Endothelial cell of umbilical vein (primary cell): ENCODE measurements around the gene CHRNE. TPM values are rescaled to one million over a fixed set of nuclear protein-coding genes. Genes with fewer than 3 reads are reported as not detected.
"Not testable (repeated sequence)": the region's sequence is repeated elsewhere in the genome, so short reads cannot be mapped to it uniquely, and the experiment has no call there.

ENCODE experiments used
- BruUV-seq: library from RNA; stranded (reverse); fragments of 400-500 nt; replicated peaks from 2 replicates; lab custom pipeline; 2021; lab: Mats Ljungman, UMichigan
- CTCF ChIA-PET: fragments of 300-600, 350-600 bp; sonication (Branson Sonifier 250); formaldehyde crosslinking; loops from one replicate; lab custom pipeline; 2021; ENCODE audit warnings: antibody characterized with exemption, inconsistent platforms; lab: Charles Lee
- POLR2A ChIA-PET: fragments of 300-600, 350-600 bp; sonication (Branson Sonifier 250); formaldehyde crosslinking; loops from one replicate; lab custom pipeline; 2021; ENCODE audit warnings: antibody characterized with exemption, inconsistent platforms; lab: Charles Lee
- DNase-seq: peaks from one replicate; pipeline ENCODE4 v3.0.0-alpha.2; 2011; ENCODE audit warnings: low read depth, low spot score
- FAIRE-seq: peaks from 2 replicates; lab custom pipeline; 2011; peaks lifted over from hg19 to GRCh38; lab: Jason Lieb, UNC
- H2AFZ ChIP-seq: 2 replicates; pipeline ENCODE4 v1.6.0; 2012; ENCODE audit warnings: low read depth, low read length, control low read depth, inconsistent platforms
- H3K27ac ChIP-seq: 2 replicates; pipeline ENCODE4 v1.5.1; 2011; ENCODE audit warnings: low read depth, mild to moderate bottlenecking, control low read depth, low read length, moderate library complexity; ENCODE audit not compliant: insufficient read depth
- H3K27me3 ChIP-seq, 2 experiments: 2 replicates each; pipeline versions ENCODE4 v1.6.0 to v1.6.1; 2011; ENCODE audit warnings: low read length in 2 of 2, mixed read lengths in 1 of 2; ENCODE audit not compliant: control insufficient read depth in 2 of 2, insufficient read depth in 2 of 2
- H3K36me3 ChIP-seq, 2 experiments: 2 replicates in 1 of 2; 3 replicates in 1 of 2; pipeline ENCODE4 v1.5.1; 2011; ENCODE audit warnings: low read length in 2 of 2, mild to moderate bottlenecking in 1 of 2, moderate library complexity in 1 of 2; ENCODE audit not compliant: control insufficient read depth in 2 of 2, insufficient read depth in 2 of 2; ENCODE audit errors: extremely low read depth in 1 of 2
- H3K4me1 ChIP-seq: 3 replicates; pipeline ENCODE4 v1.5.1; 2011; ENCODE audit warnings: mild to moderate bottlenecking, low read length; ENCODE audit not compliant: control insufficient read depth, insufficient read depth; ENCODE audit errors: extremely low read depth
- H3K4me2 ChIP-seq: 2 replicates; pipeline ENCODE4 v1.6.1; 2011; ENCODE audit warnings: low read length, control low read depth, mixed read lengths; ENCODE audit not compliant: insufficient read depth
- H3K4me3 ChIP-seq, 3 experiments: fragments of 200-600 bp in 1 of 3; sonication (generic), shearing (Covaris generic) in 1 of 3; replicated peaks in 1 of 3; 2 replicates each; pipeline ENCODE4 v1.5.1; 2011 to 2016; ENCODE audit warnings: control low read depth in 3 of 3, low read length in 3 of 3, mild to moderate bottlenecking in 2 of 3, inconsistent platforms in 1 of 3, low read depth in 1 of 3, moderate library complexity in 1 of 3; ENCODE audit not compliant: insufficient read depth in 1 of 3
- H3K79me2 ChIP-seq: 2 replicates; pipeline ENCODE4 v1.6.0; 2012; ENCODE audit warnings: low read length, inconsistent platforms; ENCODE audit not compliant: control insufficient read depth, insufficient read depth
- H3K9ac ChIP-seq: replicated peaks from 2 replicates; pipeline ENCODE3; 2011; ENCODE audit warnings: low read length, control low read depth; ENCODE audit not compliant: insufficient read depth; ENCODE audit errors: extremely low read depth
- H3K9me1 ChIP-seq: replicated peaks from 3 replicates; pipeline ENCODE4 v1.6.0; 2011; ENCODE audit warnings: mild to moderate bottlenecking, low read length; ENCODE audit not compliant: control insufficient read depth, insufficient read depth; ENCODE audit errors: extremely low read depth
- H3K9me3 ChIP-seq: replicated peaks from 2 replicates; pipeline ENCODE4 v1.5.1; 2012; ENCODE audit warnings: low read length, inconsistent platforms; ENCODE audit not compliant: control insufficient read depth, insufficient read depth
- H4K20me1 ChIP-seq: replicated peaks from 2 replicates; pipeline ENCODE3; 2011; ENCODE audit warnings: mild to moderate bottlenecking, low read length; ENCODE audit not compliant: control insufficient read depth, insufficient read depth; ENCODE audit errors: extremely low read depth
- EZH2 ChIP-seq: IDR thresholded peaks from 2 replicates; pipeline ENCODE4 v1.6.1; 2012; ENCODE audit warnings: borderline replicate concordance, low read depth, mild to moderate bottlenecking, moderate library complexity, low read length, inconsistent platforms; ENCODE audit not compliant: severe bottlenecking
- FOS ChIP-seq: IDR thresholded peaks from 2 replicates; pipeline ENCODE4 v1.6.1; 2011; ENCODE audit warnings: mild to moderate bottlenecking, low read length, moderate library complexity, borderline replicate concordance; ENCODE audit not compliant: insufficient read depth
- GATA2 ChIP-seq: IDR thresholded peaks from 2 replicates; pipeline ENCODE4 v1.7.0; 2011; ENCODE audit warnings: low read depth, mild to moderate bottlenecking, moderate library complexity, mixed read lengths, low read length; ENCODE audit not compliant: insufficient read length, insufficient read depth
- JUN ChIP-seq: IDR thresholded peaks from 2 replicates; pipeline ENCODE4 v1.6.1; 2011; ENCODE audit warnings: borderline replicate concordance, low read depth; ENCODE audit not compliant: insufficient read length, insufficient read depth
- MYC ChIP-seq: IDR thresholded peaks from one replicate; pipeline ENCODE4 v1.6.1; 2011; ENCODE audit warnings: mild to moderate bottlenecking, low read depth, low read length
- POLR2A ChIP-seq: IDR thresholded peaks from 2 replicates; pipeline ENCODE4 v1.6.1; 2012; ENCODE audit warnings: low read depth, mild to moderate bottlenecking, control low read depth, low read length
- POLR2AphosphoS5 ChIP-seq: IDR thresholded peaks from 2 replicates; pipeline ENCODE4 v1.6.1; 2012; ENCODE audit warnings: low read depth, mild to moderate bottlenecking, control low read depth, low read length, moderate library complexity; ENCODE audit not compliant: insufficient read depth
- dilution Hi-C: fragments of 300-500 bp; cut with MboI; formaldehyde crosslinking; loops from one replicate; pipeline ENCODE4 v1.15.0; 2019; ENCODE audit warnings: low sequenced_read_pairs; ENCODE audit not compliant: extremely low pct_ligation_motif_present
- intact Hi-C: fragments of 100-400 bp; cut with micrococcal nuclease; formaldehyde crosslinking; loops from one replicate; pipeline ENCODE4 v1.10.0; 2022
- polyA plus RNA-seq, 4 experiments: library from polyadenylated mRNA; depleted of rRNA in 3 of 4; stranded (reverse) in 3 of 4; unstranded in 1 of 4; fragments of >200 nt; gene quantifications; 2 replicates each; pipeline versions ENCODE4 v1.2.1 to v1.2.3, GENCODE V29; 2011 to 2012; ENCODE audit warnings: missing spikeins in 1 of 4
- total RNA-seq: library from RNA; stranded (reverse); gene quantifications from 2 replicates; pipeline ENCODE4 v1.2.3, GENCODE V29; 2021
- TF ChIP-seq, protein P1 (sequence below): IDR thresholded peaks from 2 replicates; pipeline ENCODE4 v1.6.1; 2011; ENCODE audit not compliant: insufficient read depth, insufficient read length
- TF ChIP-seq, protein P2 (sequence below), 2 donors: IDR thresholded peaks; 1 replicate in 1 of 2; 2 replicates in 1 of 2; pipeline ENCODE4 v1.5.1; 2011; ENCODE audit warnings: low read length in 2 of 2, mild to moderate bottlenecking in 2 of 2, moderate library complexity in 2 of 2, control low read depth in 1 of 2, inconsistent platforms in 1 of 2, low read depth in 1 of 2; ENCODE audit not compliant: insufficient read depth in 1 of 2; ENCODE audit errors: extremely low read depth in 1 of 2

Gene CHRNE
- total and polyA plus RNA-seq, 2 donors (not counting 3 experiments of a cell fraction or from before 2014, with no cell fraction given) = 0.84 to 1.1 TPM

DNA sequence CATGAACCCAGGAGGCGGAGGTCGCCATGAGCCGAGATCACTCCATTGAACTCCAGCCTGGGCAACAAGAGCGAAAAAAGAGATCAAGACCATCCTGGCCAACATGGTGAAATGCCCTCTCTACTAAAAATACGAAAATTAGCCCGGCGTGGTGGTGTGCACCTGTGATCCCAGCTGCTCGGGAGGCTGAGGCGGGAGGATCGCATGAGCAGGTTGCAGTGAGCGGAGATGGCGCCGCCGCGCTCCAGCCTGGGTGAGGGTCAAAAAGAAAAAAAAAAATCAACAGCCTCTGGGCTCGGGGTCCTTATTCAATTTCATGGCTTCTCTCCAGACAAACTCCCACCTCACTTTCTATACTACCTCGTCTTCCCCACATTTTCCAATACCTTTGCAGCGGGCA, 26.0 kb upstream of the CHRNE start:
- TSS peak; percentile 9 for BruUV-seq
- dilution Hi-C loops = no loop called here
- FAIRE-seq (no peak), DNase-seq (no peak)
- no peak overlapping the region for H2AFZ ChIP-seq
- H3K4me3 ChIP-seq = no peak overlapping the region
- POLR2A ChIA-PET = no interaction called here
- H3K36me3 ChIP-seq = no peaks in the 10 kb centered on the region
- H3K27ac ChIP-seq = no peak overlapping the region
- TF ChIP-seq, protein P1, sequence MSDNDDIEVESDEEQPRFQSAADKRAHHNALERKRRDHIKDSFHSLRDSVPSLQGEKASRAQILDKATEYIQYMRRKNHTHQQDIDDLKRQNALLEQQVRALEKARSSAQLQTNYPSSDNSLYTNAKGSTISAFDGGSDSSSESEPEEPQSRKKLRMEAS = no peak
- TF ChIP-seq POLR2AphosphoS5 (no peak), GATA2 (no peak), FOS (no peak), MYC (no peak), POLR2A (no peak), JUN (no peak), EZH2 (no peak)
- TF ChIP-seq, protein P2, sequence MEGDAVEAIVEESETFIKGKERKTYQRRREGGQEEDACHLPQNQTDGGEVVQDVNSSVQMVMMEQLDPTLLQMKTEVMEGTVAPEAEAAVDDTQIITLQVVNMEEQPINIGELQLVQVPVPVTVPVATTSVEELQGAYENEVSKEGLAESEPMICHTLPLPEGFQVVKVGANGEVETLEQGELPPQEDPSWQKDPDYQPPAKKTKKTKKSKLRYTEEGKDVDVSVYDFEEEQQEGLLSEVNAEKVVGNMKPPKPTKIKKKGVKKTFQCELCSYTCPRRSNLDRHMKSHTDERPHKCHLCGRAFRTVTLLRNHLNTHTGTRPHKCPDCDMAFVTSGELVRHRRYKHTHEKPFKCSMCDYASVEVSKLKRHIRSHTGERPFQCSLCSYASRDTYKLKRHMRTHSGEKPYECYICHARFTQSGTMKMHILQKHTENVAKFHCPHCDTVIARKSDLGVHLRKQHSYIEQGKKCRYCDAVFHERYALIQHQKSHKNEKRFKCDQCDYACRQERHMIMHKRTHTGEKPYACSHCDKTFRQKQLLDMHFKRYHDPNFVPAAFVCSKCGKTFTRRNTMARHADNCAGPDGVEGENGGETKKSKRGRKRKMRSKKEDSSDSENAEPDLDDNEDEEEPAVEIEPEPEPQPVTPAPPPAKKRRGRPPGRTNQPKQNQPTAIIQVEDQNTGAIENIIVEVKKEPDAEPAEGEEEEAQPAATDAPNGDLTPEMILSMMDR (IDR thresholded peaks at IDR 0.05; ENCODE audit: extremely low read depth in 1 of 2, insufficient read depth in 1 of 2, low read depth in 1 of 2, low read length in 2 of 2) = no peak
- H3K79me2 ChIP-seq = no peaks in the 10 kb centered on the region
- H3K27me3 ChIP-seq = no peaks in the 10 kb centered on the region
- no peaks in the 10 kb centered on the region for H4K20me1 ChIP-seq
- no peaks in the 10 kb centered on the region for H3K4me1 ChIP-seq
- H3K9ac ChIP-seq = no peak overlapping the region
- intact Hi-C loops = no loop called here
- H3K9me1 ChIP-seq = no peaks in the 10 kb centered on the region
- H3K4me2 ChIP-seq = no peak overlapping the region
- H3K9me3 ChIP-seq = no peaks in the 10 kb centered on the region
- CTCF ChIA-PET = interaction anchor here (1.7 kb wide), 1 partner anchor 9 kb away, joined by 6 read pairs; no protein-coding TSS in a partner anchor

DNA sequence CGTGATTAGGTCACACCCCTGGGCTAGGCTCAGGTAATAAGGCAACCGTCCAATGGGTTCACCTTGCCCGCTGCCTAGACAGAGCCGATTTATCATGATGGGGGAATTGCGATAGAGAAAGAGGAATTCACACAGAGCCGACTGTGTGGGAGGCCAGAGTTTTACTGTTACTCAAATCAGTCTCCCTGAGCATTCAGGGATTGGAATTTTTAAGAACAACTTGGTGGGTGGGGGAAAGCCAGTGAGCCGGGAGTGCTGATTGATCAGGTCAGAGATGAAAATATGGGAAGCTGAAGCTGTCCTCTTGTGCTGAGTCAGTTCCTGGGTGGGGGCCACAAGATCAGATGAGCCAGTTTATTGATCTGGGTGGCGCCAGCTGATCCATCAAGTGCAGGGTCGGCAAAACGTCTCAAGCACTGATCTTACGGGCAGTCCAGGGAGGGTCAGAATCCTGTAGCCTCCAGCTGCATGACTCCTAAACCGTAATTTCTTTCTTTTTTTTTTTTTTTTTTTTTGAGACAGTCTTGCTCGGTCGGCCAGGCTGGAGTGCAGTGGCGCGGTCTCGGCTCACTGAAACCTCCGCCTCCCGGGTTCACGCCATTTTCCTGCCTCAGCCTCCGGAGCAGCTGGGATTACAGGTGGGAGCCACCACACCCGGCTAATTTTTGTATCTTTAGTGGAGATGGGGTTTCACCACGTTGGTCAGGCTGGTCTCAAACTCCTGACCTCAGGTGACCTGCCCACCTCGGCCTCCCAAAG, 23.9 kb upstream of the CHRNE start:
- BruUV-seq, H3K27me3 ChIP-seq, H3K79me2 ChIP-seq, DNase-seq, H3K9me1 ChIP-seq, H3K36me3 ChIP-seq, dilution Hi-C loops, H3K4me1 ChIP-seq, POLR2A ChIA-PET, intact Hi-C loops, H2AFZ ChIP-seq, H3K9ac ChIP-seq, H4K20me1 ChIP-seq, H3K27ac ChIP-seq, H3K9me3 ChIP-seq, H3K4me3 ChIP-seq, H3K4me2 ChIP-seq, FAIRE-seq: not testable (repeated sequence)
- CTCF ChIA-PET = interaction anchor here (1.1 kb wide), 1 partner anchor 18 kb away, joined by 4 read pairs; no protein-coding TSS in a partner anchor
